ENCODE data around the gene MYL6B. TPM values are rescaled to one million over a fixed set of nuclear protein-coding genes. Genes with fewer than 3 reads are reported as not detected.

MYL6B gene
- total RNA-seq, 1 experiment from 2014 or later, result 66.5 TPM

- H3K27ac ChIP-seq (ENCODE audit: low read length), result no peak overlapping the region
- in situ Hi-C loops (cut with HindIII; ENCODE audit: low pct_unique_long_range_greater_than_20kb, low sequenced_read_pairs), result no loop called here
- no peaks in the 10 kb centered on the region for H3K4me1 ChIP-seq (ENCODE audit: control insufficient read depth, insufficient read depth, low read length)
- H3K9me3 ChIP-seq (ENCODE audit: control insufficient read depth, insufficient read depth, low read depth, low read length), result no peaks in the 10 kb centered on the region
- BruUV-seq (replicated peaks), result no TSS peak
- POLR2A ChIA-PET, result no interaction called here
- no peak for TF ChIP-seq CTCF (IDR thresholded peaks at IDR 0.05)
- no peak for TF ChIP-seq REST (IDR thresholded peaks at IDR 0.05; ENCODE audit: insufficient read depth in 1 of 2, low read depth in 2 of 2, low read length in 1 of 2)
- intact Hi-C loops (cut with micrococcal nuclease; ENCODE audit: unreplicated experiment), result no loop called here
- H3K36me3 ChIP-seq (ENCODE audit: control insufficient read depth, insufficient read depth, low read length), result peaks cover 18% of the 10 kb centered on the region
- no peak overlapping the region for H3K4me3 ChIP-seq (ENCODE audit: low read depth in 2 of 2, low read length in 2 of 2)
- CTCF ChIA-PET, result no interaction called here
- ATAC-seq (no peak), DNase-seq (ENCODE audit: low read depth, low spot score) (no peak)
- H3K27me3 ChIP-seq (ENCODE audit: control insufficient read depth, insufficient read depth, low read length), result no peaks in the 10 kb centered on the region
Observed at GRCh38 chr12:56172839-56173238, 20.5 kb downstream of the MYL6B start.

GRCh38 chr12:56178347-56178746, 26.0 kb downstream of the MYL6B start:
- no peaks in the 10 kb centered on the region for H3K9me3 ChIP-seq (ENCODE audit: control insufficient read depth, insufficient read depth, low read depth, low read length)
- ChIA-PET POLR2A (no interaction called here), CTCF (no interaction called here)
- ATAC-seq (no peak), DNase-seq (ENCODE audit: low read depth, low spot score) (no peak)
- H3K27ac ChIP-seq (ENCODE audit: low read length), result no peak overlapping the region
- no TSS peak for BruUV-seq (replicated peaks)
- H3K27me3 ChIP-seq (ENCODE audit: control insufficient read depth, insufficient read depth, low read length), result no peaks in the 10 kb centered on the region
- H3K4me3 ChIP-seq (ENCODE audit: low read depth in 2 of 2, low read length in 2 of 2), result no peak overlapping the region
- H3K4me1 ChIP-seq (ENCODE audit: control insufficient read depth, insufficient read depth, low read length), result no peaks in the 10 kb centered on the region
- intact Hi-C loops (cut with micrococcal nuclease; ENCODE audit: unreplicated experiment), result no loop called here
- H3K36me3 ChIP-seq (ENCODE audit: control insufficient read depth, insufficient read depth, low read length), result peaks cover 37% of the 10 kb centered on the region
- TF ChIP-seq POLR2AphosphoS5 (IDR thresholded peaks at IDR 0.05; ENCODE audit: low read depth, low read length) (0 out of 2 replicates have a peak, but pooled peaks have one; percentile 31), TCF7L2 (IDR thresholded peaks at IDR 0.05; ENCODE audit: low read depth, low read length) (no peak)
- in situ Hi-C loops (cut with HindIII; ENCODE audit: low pct_unique_long_range_greater_than_20kb, low sequenced_read_pairs), result no loop called here

GRCh38 chr12:56186957-56187356, 34.6 kb downstream of the MYL6B start:
- TSS peak; percentile 61 for BruUV-seq (replicated peaks)

More at GRCh38 chr12:56186957-56187356, 34.6 kb downstream of the MYL6B start:
- Histone ChIP-seq H3K36me3 (ENCODE audit: control insufficient read depth, insufficient read depth, low read length) (peaks cover 28% of the 10 kb centered on the region), H3K9me3 (ENCODE audit: control insufficient read depth, insufficient read depth, low read depth, low read length) (no peaks in the 10 kb centered on the region), H3K27me3 (ENCODE audit: control insufficient read depth, insufficient read depth, low read length) (no peaks in the 10 kb centered on the region), H3K27ac (ENCODE audit: low read length) (no peak overlapping the region), H3K4me1 (ENCODE audit: control insufficient read depth, insufficient read depth, low read length) (peaks cover 12% of the 10 kb centered on the region), H3K4me3 (ENCODE audit: low read depth in 2 of 2, low read length in 2 of 2) (no peak overlapping the region)
- ChIA-PET POLR2A (interaction anchor here (0.7 kb wide), 1 partner anchor 124 kb away, joined by 13 read pairs; no protein-coding TSS in a partner anchor), CTCF (no interaction called here)
- in situ Hi-C loops (cut with HindIII; ENCODE audit: low pct_unique_long_range_greater_than_20kb, low sequenced_read_pairs), result no loop called here
- TF ChIP-seq SIN3A (IDR thresholded peaks at IDR 0.05; ENCODE audit: borderline replicate concordance, insufficient read depth, low read depth, low read length) (no peak), TCF7L2 (IDR thresholded peaks at IDR 0.05; ENCODE audit: low read depth, low read length) (no peak), REST (IDR thresholded peaks at IDR 0.05; ENCODE audit: insufficient read depth in 1 of 2, low read depth in 2 of 2, low read length in 1 of 2) (no peak), CTCF (IDR thresholded peaks at IDR 0.05) (no peak)
- DNase-seq (ENCODE audit: low read depth, low spot score) (no peak), ATAC-seq (no peak)
- intact Hi-C loops (cut with micrococcal nuclease; ENCODE audit: unreplicated experiment), result no loop called here

All from Panc1 (cell line).